RKO (cell line): ENCODE measurements around the gene ONECUT1.

ENCODE experiments used
- DNase-seq: peaks from one replicate; pipeline ENCODE4 v3.0.0-alpha.2; 2016; ENCODE audit warnings: low spot score

Gene ONECUT1

DNA sequence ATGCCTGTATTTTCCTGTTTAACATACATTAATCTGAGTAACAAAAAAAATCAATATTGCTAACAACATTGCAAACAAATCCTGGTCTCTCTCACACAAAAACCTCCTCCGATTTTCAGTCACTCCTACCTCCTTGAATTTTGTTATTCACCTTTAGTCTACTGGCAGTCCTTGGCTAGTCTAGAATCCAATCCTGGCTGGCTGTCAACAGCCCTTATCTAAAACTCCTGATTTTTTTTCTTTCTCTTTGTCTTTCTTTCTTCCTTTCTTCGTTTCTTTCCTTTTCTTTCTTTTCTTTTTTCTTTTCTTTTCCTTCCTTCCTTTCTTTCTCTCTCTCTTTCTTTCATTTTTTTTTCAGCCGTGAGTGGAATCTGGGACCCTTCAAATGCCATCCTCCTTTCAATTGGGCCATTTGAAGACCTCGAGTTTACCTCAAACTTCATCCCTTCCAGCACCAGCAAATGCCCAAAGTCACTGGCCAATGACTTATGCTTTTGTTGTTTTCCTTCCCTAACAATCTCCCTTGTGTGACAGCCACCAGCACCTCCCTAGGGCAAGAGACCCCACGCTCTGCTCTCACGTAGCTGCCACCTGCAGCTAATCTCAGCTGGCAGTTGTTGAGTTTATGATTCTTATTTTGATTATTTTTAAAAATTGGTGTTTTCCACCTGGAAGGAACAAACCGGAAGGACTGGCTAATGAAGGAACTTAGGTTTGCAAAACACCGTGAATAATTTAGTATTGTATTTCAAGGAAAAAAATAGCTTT lies 6.8 kb upstream of the ONECUT1 start:
- DNase-seq, result no peak

DNA sequence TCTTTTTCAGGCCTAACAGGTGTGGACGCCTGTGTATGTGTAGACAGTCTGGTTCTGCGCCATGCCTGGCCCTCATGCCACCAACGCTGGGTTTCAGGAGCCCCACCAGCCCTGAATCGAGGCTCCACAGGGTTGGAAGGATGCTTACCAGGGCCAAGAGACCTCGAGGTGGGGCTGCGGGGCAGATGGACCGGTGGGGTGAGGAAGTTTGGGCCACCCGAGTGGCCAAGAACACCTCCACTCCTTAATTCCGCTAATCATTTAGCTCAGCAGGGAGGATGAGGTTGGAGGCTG lies 6.0 kb upstream of the ONECUT1 start:
- DNase-seq, result no peak

DNA sequence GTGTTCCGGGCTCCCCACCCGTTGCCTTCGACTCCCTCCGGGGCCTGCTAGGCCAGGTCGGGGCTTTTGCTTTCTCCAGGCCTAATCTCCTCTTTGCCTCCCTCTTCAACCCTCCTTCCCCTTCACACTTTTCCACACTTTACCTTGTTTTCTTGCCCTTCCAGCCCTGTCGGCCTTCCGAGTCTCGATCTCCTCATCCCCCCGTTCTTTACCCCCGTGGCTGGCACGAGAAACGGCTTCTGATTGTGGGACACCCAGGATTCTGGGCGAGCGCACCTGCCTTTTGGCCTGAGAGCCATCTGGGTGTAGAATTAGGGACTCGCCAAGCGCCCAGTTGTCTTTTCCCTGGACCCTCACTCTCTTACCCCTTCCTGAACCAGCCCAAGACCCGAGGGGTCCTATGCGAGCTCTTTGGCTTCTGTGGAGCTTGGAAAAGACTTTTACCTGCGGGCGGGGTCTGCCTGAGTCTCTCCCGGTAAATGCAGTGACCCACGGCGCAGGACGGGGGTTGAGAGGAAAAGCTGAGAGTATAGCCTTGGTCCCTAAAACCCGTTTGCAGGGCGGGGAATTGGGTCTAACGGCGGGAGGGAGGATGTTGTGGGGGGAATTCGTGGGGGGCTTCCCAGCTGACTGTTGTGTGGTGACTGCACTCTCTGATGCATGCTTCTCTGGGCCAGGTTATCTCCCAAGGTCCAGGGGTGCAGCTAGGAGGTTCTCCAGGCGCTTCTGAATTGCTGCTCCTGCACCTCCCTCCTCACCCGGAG lies 5.5 kb upstream of the ONECUT1 start:
- no peak for DNase-seq

GRCh38 chr15:52794665-52795463 lies 4.7 kb upstream of the ONECUT1 start:
- no peak for DNase-seq

DNA sequence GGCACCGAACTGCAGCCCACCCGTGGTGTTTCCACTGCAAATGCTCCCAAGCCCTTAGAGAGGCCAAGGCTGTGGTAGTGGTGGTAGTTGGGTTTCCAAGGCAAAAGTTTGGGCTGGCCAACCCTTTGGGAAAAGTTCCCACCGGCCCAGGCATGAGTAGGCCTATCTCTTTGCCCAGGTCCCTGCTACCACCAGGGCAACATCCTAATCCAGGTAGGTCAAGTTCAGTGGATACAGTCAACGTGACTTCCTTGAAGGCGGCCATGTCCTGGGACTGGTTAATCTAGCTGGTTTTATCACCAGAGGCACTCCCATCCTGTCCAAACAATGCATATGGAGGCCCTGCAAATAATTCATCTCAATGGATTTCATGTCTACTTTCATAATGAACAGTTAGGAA lies 1.6 kb upstream of the ONECUT1 start:
- DNase-seq, result no peak

- no peak for DNase-seq
Measured at GRCh38 chr15:52790941-52791751, 1.0 kb upstream of the ONECUT1 start.

- no peak for DNase-seq
Measured at GRCh38 chr15:52789601-52790168, 451 bp downstream of the ONECUT1 start.

- DNase-seq, result no peak
Measured at GRCh38 chr15:52789008-52789600, 1.0 kb downstream of the ONECUT1 start.

GRCh38 chr15:52788099-52788986 lies 1.8 kb downstream of the ONECUT1 start:
- DNase-seq, result no peak

DNA sequence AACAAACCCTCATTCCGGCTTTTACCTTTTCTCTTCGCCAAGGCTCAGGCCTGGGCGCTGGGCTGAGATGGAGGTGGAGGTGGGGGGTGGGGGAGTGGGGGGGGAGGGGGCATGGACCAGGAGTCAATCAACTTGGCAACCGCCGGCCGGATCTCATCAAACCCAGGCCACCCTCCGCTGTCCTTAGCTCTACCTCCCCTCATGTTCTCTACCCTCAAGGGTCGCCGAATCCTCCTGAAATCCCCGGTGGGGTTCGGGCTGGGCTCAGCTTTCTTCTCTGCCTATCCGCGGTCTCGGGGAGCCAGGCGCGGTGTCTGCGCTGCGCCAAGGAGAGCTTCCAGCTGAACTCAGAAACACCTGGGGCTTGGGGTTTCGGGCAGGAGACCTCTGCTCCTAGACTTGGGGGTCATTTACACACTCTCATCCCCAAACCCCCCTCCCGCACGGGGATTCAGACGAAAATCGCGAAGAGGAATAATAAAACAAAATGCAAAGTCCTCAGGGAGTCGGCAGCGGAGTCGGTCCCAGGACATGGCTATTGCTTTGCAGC lies 2.5 kb downstream of the ONECUT1 start:
- DNase-seq, result no peak

GRCh38 chr15:52787123-52787503 lies 3.0 kb downstream of the ONECUT1 start:
- DNase-seq, result no peak

- no peak for DNase-seq
Measured at GRCh38 chr15:52786436-52787122, 3.6 kb downstream of the ONECUT1 start.

- no peak for DNase-seq
Measured at GRCh38 chr15:52785672-52786406, 4.3 kb downstream of the ONECUT1 start.

DNA sequence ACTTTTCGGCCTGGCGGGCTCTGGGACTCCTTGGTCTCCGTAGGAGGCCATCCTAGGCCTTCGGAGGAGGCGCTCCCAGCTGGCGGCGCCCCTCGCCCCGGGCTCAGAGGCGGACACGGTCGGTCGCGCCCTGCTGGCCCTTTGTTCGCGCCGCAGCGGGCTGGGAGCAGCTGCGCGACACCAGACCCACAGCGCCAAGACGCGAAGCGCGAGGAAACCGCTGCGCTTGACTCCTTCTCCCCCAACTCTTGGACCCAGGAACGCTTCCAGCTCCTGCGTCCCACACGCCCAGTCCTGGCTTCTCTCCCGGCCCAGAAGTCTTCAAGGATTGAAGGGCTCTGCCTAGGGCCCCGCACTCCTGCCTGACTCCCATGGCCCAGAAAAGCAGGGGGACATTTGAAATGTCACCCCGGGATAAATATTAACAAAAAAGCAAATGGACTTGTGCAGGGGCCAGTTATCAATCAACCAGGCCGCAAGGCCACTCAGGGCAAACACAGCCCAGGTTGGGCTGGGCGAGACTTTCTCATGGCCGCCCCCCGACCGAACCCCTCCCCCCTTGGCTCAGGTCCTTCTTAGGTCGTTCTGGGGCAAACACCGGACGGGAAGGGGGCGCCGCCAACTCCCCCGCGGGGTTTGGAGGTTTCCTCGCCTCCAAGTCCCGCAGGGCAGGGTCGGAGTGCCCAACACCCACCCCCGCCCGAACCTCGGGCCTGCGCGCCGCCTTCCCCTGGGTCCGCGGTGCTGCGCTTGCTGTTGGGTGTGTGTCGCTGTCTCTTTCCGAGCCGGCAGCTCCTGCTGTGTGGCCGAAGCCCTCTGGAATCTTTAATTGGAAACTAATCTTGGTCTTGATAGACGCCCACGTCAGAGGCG lies 5.1 kb downstream of the ONECUT1 start:
- DNase-seq, result no peak

DNA sequence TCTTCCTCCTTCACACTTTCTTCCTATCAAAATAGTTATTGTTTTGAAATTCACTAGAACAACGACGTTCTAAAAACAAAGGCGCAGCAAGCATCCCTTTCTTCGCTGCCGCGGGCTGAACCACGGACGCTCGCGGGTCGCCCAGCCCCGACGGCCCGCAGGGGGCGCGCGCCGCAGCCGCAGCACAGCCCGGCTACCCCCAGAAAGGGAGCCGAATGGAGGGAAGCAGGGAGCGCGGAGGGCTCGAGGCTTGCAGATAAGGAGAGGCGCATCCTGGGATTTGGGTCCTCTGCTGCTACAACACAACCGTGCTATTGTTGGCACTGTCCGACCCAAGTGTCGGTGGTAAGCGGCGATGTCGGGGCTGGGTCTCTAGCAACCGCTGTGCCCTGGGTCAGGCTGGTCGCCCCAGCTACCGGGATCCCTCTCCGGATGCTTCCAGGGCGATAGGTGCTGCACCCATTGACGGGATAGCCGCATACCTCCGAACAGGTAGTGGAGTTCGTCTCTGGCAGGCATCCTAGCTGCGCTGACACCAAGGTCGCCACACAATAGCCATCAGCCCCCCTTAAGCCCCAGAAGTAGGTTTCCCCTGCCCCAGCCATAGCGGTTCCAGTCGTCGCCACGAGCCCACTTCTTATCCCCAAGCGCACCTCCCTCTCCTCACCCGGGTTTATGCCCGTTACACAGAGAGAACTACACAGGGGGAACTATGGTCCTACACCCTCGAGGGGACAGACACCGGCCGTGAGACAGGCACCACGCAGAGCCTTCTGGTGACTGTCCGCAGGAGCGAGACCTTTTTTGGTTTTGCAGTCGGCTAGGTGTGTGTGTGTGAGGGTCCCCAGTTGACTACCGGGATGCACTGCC lies 6.0 kb downstream of the ONECUT1 start:
- DNase-seq, result no peak

DNA sequence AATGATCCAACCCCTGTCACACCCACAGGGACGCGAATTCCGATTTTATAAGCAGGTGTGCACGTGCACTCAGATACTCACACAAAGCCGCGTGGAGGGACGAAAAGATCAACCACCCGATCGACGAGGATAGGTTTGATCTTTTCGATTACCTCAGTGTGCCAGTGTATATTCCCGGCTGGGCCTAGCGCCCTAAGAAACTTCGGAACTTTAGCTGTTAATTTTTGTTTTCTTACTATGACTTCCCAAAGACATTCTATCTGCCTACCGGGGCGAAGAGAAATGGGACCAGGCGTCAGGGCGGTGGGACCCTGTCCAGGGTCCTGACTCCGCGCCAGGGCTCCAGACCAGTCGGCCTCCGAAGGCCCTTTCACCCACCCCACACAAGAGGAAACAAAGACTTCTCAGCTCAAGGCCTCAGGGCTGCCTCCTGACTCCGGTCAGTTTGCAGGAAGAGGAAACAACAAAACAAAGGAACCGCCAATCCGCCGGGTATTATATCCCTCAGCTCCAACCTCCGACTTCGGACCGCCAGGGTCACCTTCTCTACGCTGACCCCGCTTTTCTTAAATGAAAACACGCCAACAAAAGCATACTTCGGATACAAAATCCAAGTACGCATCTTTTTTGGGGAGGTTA lies 6.8 kb downstream of the ONECUT1 start:
- no peak for DNase-seq
